Measurements from ENCODE around the gene TP53RK. TPM values are rescaled to one million over a fixed set of nuclear protein-coding genes. Genes with fewer than 3 reads are reported as not detected.

The TP53RK gene
- total and polyA plus RNA-seq, 2 of the 13 experiments (the other 11 are each of a cell fraction or from before 2014, with no cell fraction given): 12.9 to 25.5 TPM

GRCh38 chr20:46674253-46675083 lies 14.8 kb downstream of the TP53RK start (continued):
- TF ChIP-seq PRPF4 (IDR thresholded peaks at IDR 0.05; ENCODE audit: low read depth, low read length, poor library complexity, severe bottlenecking) (no peak), PPARG (CRISPR knock-in tag; conservative IDR thresholded peaks at IDR 0.05) (peak; percentile 79), ZNF556 (CRISPR knock-in tag; IDR thresholded peaks at IDR 0.05; ENCODE audit: borderline replicate concordance) (no peak), TSC22D2 (CRISPR knock-in tag; IDR thresholded peaks at IDR 0.05; ENCODE audit: borderline replicate concordance) (no peak; the same call in 1 of the 2 replicates), NKX3-1 (CRISPR knock-in tag; IDR thresholded peaks at IDR 0.05) (no peak), ZNF414 (CRISPR knock-in tag; IDR thresholded peaks at IDR 0.05) (0 out of 2 replicates have a peak, but pooled peaks have one; percentile 17), ZNF776 (CRISPR knock-in tag; IDR thresholded peaks at IDR 0.05) (no peak; the same call in 1 of the 2 replicates), ZNF75D (CRISPR knock-in tag; IDR thresholded peaks at IDR 0.05; ENCODE audit: borderline replicate concordance) (no peak), YEATS2 (CRISPR knock-in tag; IDR thresholded peaks at IDR 0.05; ENCODE audit: borderline replicate concordance) (no peak), CCAR2 (optimal IDR thresholded peaks at IDR 0.05; ENCODE audit: low read depth, low read length) (peak; percentile 93), ZNF207 (IDR thresholded peaks at IDR 0.05; ENCODE audit: borderline replicate concordance) (no peak), SP140L (CRISPR knock-in tag; IDR thresholded peaks at IDR 0.05; ENCODE audit: borderline replicate concordance) (no peak; the same call in 1 of the 2 replicates), PCBP1 (IDR thresholded peaks at IDR 0.05; ENCODE audit: borderline replicate concordance, low read depth, low read length) (no peak), ZNF264 (CRISPR knock-in tag; IDR thresholded peaks at IDR 0.05) (peak; percentile 47; the same call in 1 of the 2 replicates), KLF13 (CRISPR knock-in tag; IDR thresholded peaks at IDR 0.05) (no peak), ZBTB3 (CRISPR knock-in tag; IDR thresholded peaks at IDR 0.05; ENCODE audit: borderline replicate concordance, low read depth) (peak; percentile 58; the same call in 1 of the 2 replicates), PAX8 (CRISPR knock-in tag; IDR thresholded peaks at IDR 0.05; ENCODE audit: borderline replicate concordance) (no peak; the same call in 1 of the 2 replicates), SNAPC2 (CRISPR knock-in tag; IDR thresholded peaks at IDR 0.05) (no peak), FOXC1 (CRISPR knock-in tag; IDR thresholded peaks at IDR 0.05; ENCODE audit: borderline replicate concordance) (no peak; the same call in 1 of the 2 replicates)
- TF ChIP-seq, protein P1, sequence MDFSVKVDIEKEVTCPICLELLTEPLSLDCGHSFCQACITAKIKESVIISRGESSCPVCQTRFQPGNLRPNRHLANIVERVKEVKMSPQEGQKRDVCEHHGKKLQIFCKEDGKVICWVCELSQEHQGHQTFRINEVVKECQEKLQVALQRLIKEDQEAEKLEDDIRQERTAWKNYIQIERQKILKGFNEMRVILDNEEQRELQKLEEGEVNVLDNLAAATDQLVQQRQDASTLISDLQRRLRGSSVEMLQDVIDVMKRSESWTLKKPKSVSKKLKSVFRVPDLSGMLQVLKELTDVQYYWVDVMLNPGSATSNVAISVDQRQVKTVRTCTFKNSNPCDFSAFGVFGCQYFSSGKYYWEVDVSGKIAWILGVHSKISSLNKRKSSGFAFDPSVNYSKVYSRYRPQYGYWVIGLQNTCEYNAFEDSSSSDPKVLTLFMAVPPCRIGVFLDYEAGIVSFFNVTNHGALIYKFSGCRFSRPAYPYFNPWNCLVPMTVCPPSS (IDR thresholded peaks at IDR 0.05): no peak
- TF ChIP-seq, protein P2, sequence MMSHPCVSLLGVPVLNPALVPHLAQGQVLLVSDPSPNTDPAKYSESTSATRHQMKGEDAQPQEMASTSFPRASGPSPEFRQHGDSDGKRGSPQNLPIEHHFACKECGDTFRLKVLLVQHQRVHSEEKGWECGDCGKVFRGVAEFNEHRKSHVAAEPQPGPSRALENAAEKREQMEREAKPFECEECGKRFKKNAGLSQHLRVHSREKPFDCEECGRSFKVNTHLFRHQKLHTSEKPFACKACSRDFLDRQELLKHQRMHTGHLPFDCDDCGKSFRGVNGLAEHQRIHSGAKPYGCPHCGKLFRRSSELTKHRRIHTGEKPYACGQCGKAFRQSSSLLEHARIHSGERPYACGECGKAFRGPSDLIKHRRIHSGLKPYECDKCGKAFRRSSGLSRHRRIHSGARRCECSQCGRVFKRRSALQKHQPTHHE (CRISPR knock-in tag; IDR thresholded peaks at IDR 0.05; ENCODE audit: borderline replicate concordance): peak; percentile 88; the same call in 1 of the 2 replicates
- TF ChIP-seq, protein P3, sequence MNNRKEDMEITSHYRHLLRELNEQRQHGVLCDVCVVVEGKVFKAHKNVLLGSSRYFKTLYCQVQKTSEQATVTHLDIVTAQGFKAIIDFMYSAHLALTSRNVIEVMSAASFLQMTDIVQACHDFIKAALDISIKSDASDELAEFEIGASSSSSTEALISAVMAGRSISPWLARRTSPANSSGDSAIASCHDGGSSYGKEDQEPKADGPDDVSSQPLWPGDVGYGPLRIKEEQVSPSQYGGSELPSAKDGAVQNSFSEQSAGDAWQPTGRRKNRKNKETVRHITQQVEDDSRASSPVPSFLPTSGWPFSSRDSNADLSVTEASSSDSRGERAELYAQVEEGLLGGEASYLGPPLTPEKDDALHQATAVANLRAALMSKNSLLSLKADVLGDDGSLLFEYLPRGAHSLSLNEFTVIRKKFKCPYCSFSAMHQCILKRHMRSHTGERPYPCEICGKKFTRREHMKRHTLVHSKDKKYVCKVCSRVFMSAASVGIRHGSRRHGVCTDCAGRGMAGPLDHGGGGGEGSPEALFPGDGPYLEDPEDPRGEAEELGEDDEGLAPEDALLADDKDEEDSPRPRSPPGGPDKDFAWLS (CRISPR knock-in tag; IDR thresholded peaks at IDR 0.05; ENCODE audit: borderline replicate concordance): peak; percentile 100

Data from HepG2 (cell line).